Spleen (tissue), 7 donors: ENCODE results near the gene EMC9.

Source experiments
- POLR2A ChIP-seq, 3 donors: fragments of 450-650 bp; IDR thresholded peaks; one replicate each; pipeline ENCODE4 v1.5.1; 2017; ENCODE audit warnings: antibody characterized with exemption in 3 of 3, mild to moderate bottlenecking in 1 of 3
- POLR2AphosphoS5 ChIP-seq, 3 donors: sonication (generic); formaldehyde crosslinking; IDR thresholded peaks; one replicate each; pipeline ENCODE4 v1.5.1; 2017; ENCODE audit warnings: antibody characterized with exemption in 3 of 3
- TF ChIP-seq, protein P1 (sequence below), 11 experiments: fragments of 200-600 bp in 7 of 11; fragments of 450-650 bp in 4 of 11; sonication (generic) in 4 of 11; IDR thresholded peaks in 8 of 11; conservative IDR thresholded peaks in 3 of 11; 1 replicate in 7 of 11; 2 replicates in 4 of 11; pipeline versions ENCODE4 v1.4.0 to v1.8.0; 2016 to 2021; ENCODE audit warnings: antibody characterized with exemption in 11 of 11, inconsistent platforms in 4 of 11, mild to moderate bottlenecking in 1 of 11
- donor health status: DM: no; HTN: no; CAD: no; lungs with moderate emphysema.
- donor health status: DM: no; HTN: no; CAD: no.
- donor health status: DM: no; HTN: no; CAD: no.

- TF ChIP-seq, protein P1, sequence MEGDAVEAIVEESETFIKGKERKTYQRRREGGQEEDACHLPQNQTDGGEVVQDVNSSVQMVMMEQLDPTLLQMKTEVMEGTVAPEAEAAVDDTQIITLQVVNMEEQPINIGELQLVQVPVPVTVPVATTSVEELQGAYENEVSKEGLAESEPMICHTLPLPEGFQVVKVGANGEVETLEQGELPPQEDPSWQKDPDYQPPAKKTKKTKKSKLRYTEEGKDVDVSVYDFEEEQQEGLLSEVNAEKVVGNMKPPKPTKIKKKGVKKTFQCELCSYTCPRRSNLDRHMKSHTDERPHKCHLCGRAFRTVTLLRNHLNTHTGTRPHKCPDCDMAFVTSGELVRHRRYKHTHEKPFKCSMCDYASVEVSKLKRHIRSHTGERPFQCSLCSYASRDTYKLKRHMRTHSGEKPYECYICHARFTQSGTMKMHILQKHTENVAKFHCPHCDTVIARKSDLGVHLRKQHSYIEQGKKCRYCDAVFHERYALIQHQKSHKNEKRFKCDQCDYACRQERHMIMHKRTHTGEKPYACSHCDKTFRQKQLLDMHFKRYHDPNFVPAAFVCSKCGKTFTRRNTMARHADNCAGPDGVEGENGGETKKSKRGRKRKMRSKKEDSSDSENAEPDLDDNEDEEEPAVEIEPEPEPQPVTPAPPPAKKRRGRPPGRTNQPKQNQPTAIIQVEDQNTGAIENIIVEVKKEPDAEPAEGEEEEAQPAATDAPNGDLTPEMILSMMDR (IDR thresholded peaks at IDR 0.05 in 8 of 11, conservative IDR thresholded peaks at IDR 0.05 in 3 of 11), result no peak
- TF ChIP-seq POLR2AphosphoS5 (IDR thresholded peaks at IDR 0.05), result no peak
- no peak for TF ChIP-seq POLR2A (IDR thresholded peaks at IDR 0.05)
Observed at GRCh38 chr14:24186831-24187538, 45.6 kb upstream of the EMC9 start.
